ENCODE results near the gene WDR36.

WDR36 gene

DNA sequence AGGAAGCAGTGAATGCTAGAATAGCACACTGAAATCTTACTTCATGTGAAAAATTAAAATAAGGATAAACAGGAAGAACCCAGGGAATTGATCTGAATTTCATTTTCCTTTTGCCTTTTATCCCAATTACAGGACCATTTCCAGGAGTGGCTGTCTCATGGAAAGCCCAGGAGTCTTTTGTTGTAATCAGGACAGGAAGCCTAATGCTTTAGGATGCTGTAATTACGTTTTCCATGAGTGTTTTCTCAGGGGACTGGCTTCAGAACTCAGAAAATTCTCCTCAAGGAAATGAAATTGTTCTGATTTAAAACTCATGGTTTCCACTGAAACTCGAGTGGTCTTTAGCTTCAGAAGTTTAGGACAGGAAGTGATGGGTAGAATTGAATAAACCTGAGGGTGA lies 75.4 kb downstream of the WDR36 start:
- DNase-seq (ENCODE audit: insufficient read length, low spot score), result no peak
- FAIRE-seq, result no peak
- no peak for TF ChIP-seq POLR2A (IDR thresholded peaks at IDR 0.05; ENCODE audit: low read depth, low read length)
- TF ChIP-seq TAF1 (IDR thresholded peaks at IDR 0.05; ENCODE audit: low read depth, low read length), result no peak
- no peak for TF ChIP-seq PAX5 (IDR thresholded peaks at IDR 0.05; ENCODE audit: insufficient read depth, low read length, severe bottlenecking)
- TF ChIP-seq POLR2AphosphoS5 (IDR thresholded peaks at IDR 0.05; ENCODE audit: low read depth, low read length), result no peak
- TF ChIP-seq SPI1 (IDR thresholded peaks at IDR 0.05; ENCODE audit: low read depth, low read length), result no peak
- TF ChIP-seq POU2F2 (IDR thresholded peaks at IDR 0.05; ENCODE audit: low read depth, low read length), result no peak

DNA sequence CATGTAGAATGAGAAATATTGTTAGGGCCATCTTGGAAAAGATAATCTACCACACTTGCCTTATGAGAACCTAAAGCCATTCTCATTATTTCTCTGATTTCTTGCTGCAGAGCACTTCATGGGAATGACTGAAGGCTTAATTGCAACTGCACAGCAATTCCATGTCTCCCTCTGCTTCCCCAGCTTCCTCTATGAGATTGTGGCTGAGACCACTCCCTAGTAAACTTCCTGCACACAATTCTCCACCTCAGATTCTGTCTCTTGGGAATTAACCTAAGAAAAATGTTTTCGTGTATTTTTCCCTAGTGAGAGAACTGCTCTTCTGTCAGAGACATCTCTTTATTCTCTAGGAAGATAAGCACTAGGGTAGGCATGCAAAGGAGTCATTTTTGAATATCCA lies 76.5 kb downstream of the WDR36 start:
- DNase-seq (ENCODE audit: insufficient read length, low spot score) (no peak), FAIRE-seq (no peak)

DNA sequence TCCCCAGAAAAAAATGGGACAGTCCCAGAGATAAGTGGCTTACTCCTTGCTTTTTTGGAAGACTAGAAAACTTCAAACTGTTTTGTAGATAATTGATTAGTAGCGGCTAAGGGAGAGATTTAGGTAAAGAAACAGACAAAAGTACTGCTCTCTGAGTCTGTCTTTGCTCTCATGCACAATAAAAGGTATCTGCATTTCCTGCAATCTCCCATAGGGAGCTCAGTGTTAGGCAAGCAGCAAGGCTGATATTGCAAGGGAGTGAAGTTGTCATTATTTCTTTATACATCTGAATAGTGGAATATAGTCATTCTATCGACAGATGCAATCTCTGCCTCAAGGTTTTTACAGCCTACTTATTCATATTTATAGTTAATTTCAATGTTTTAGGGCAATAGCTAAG lies 77.1 kb downstream of the WDR36 start:
- DNase-seq (ENCODE audit: insufficient read length, low spot score) (no peak), FAIRE-seq (no peak)
- TF ChIP-seq TAF1 (IDR thresholded peaks at IDR 0.05; ENCODE audit: low read depth, low read length), result no peak
- no peak for TF ChIP-seq POLR2A (IDR thresholded peaks at IDR 0.05; ENCODE audit: low read depth, low read length)
- no peak for TF ChIP-seq PAX5 (IDR thresholded peaks at IDR 0.05; ENCODE audit: insufficient read depth, low read length, severe bottlenecking)
- TF ChIP-seq POU2F2 (IDR thresholded peaks at IDR 0.05; ENCODE audit: low read depth, low read length), result no peak
- no peak for TF ChIP-seq SPI1 (IDR thresholded peaks at IDR 0.05; ENCODE audit: low read depth, low read length)

More for the DNA sequence above, 76.5 kb downstream of the WDR36 start:
- TF ChIP-seq POLR2AphosphoS5 (IDR thresholded peaks at IDR 0.05; ENCODE audit: low read depth, low read length) (no peak), SPI1 (IDR thresholded peaks at IDR 0.05; ENCODE audit: low read depth, low read length) (no peak), POLR2A (IDR thresholded peaks at IDR 0.05; ENCODE audit: low read depth, low read length) (no peak), PAX5 (IDR thresholded peaks at IDR 0.05; ENCODE audit: insufficient read depth, low read length, severe bottlenecking) (no peak), POU2F2 (IDR thresholded peaks at IDR 0.05; ENCODE audit: low read depth, low read length) (no peak), TAF1 (IDR thresholded peaks at IDR 0.05; ENCODE audit: low read depth, low read length) (no peak)

DNA sequence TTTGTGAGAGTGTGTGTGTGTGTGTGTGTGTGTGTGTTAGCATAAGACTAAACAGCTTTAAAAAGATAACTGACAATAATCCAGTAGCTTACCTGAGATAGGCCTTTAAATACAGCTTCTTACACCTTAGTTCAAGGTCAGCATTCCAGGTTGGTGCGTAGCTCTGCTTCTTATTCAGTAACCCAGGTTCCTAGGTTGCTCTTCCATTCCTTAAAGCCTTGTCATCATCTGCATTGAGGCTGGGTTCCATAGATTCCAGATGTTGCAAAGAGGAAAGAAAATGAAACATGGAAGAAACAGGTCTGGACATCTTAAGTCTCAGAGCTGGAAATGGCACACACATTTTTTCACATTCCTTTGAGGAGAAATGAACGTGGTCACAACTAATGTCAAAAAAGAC lies 78.1 kb downstream of the WDR36 start:
- no peak for TF ChIP-seq POLR2A (IDR thresholded peaks at IDR 0.05; ENCODE audit: low read depth, low read length)
- DNase-seq (ENCODE audit: insufficient read length, low spot score) (no peak), FAIRE-seq (no peak)

DNA sequence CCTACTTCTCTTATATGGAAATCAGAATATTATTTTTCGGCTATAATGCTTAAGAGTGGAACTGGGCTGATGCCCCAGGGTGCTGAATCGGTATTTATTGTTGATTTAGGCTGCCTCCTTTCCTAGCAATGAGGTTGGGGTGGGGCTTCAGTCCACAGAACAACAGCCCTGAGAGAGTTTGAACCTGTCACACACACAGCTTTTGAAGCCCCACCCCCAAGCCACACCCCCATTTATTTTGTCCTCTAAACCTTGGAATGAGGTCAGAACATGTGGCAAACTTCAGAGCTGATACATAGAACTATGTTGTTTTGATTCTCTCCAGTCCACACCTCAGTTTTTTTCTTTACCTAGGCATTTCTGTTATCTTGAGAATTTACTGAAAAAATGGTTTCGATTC lies 80.4 kb downstream of the WDR36 start:
- no peak for FAIRE-seq
- TF ChIP-seq PAX5 (IDR thresholded peaks at IDR 0.05; ENCODE audit: insufficient read depth, low read length, severe bottlenecking) (no peak), POLR2A (IDR thresholded peaks at IDR 0.05; ENCODE audit: low read depth, low read length) (no peak), POU2F2 (IDR thresholded peaks at IDR 0.05; ENCODE audit: low read depth, low read length) (no peak), SPI1 (IDR thresholded peaks at IDR 0.05; ENCODE audit: low read depth, low read length) (no peak), TAF1 (IDR thresholded peaks at IDR 0.05; ENCODE audit: low read depth, low read length) (no peak), POLR2AphosphoS5 (IDR thresholded peaks at IDR 0.05; ENCODE audit: low read depth, low read length) (no peak)
- DNase-seq (ENCODE audit: insufficient read length, low spot score), result no peak

DNA sequence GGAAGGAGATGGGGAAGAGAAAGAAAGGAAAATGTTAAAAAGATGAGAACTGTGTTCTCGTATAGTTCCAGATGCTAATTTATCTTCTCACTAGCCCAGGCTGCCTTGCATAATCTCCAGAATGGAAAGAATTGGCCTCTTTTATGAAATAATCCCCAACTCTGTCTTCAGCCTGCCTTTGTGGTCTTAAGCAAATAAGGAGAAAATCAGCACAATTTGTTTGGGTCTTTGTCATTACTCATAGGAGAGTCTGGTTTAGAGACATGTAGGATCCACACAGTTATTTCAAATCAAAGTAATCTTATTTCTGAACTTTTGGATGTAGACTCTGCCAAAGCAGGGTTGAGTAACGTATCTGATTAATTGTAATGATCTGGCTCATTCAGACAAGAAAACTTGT lies 81.3 kb downstream of the WDR36 start:
- TF ChIP-seq SPI1 (IDR thresholded peaks at IDR 0.05; ENCODE audit: low read depth, low read length), result no peak
- no peak for TF ChIP-seq POU2F2 (IDR thresholded peaks at IDR 0.05; ENCODE audit: low read depth, low read length)
- TF ChIP-seq POLR2AphosphoS5 (IDR thresholded peaks at IDR 0.05; ENCODE audit: low read depth, low read length), result no peak
- TF ChIP-seq TAF1 (IDR thresholded peaks at IDR 0.05; ENCODE audit: low read depth, low read length), result no peak
- TF ChIP-seq POLR2A (IDR thresholded peaks at IDR 0.05; ENCODE audit: low read depth, low read length), result no peak
- no peak for FAIRE-seq
- DNase-seq (ENCODE audit: insufficient read length, low spot score), result no peak

Measured in GM12891 (cell line).